Osteocyte (in vitro differentiated cells): ENCODE measurements around the gene C1RL. TPM values are rescaled to one million over a fixed set of nuclear protein-coding genes. Genes with fewer than 3 reads are reported as not detected.

Experiments
- DNase-seq: peaks from one replicate; pipeline ENCODE4 v3.0.0; 2021; ENCODE audit warnings: mixed read lengths; ENCODE audit not compliant: unreplicated experiment; ENCODE audit errors: extremely low spot score
- H3K27ac Mint-ChIP-seq: one replicate; pipeline ENCODE4 v1.8.0; 2021; ENCODE audit warnings: mild to moderate bottlenecking, mixed read lengths; ENCODE audit not compliant: unreplicated experiment
- H3K27me3 Mint-ChIP-seq: one replicate; pipeline ENCODE4 v1.8.0; 2021; ENCODE audit warnings: mixed read lengths; ENCODE audit not compliant: unreplicated experiment
- H3K36me3 Mint-ChIP-seq: one replicate; pipeline ENCODE4 v1.8.0; 2021; ENCODE audit warnings: mixed read lengths; ENCODE audit not compliant: unreplicated experiment
- H3K4me1 Mint-ChIP-seq: one replicate; pipeline ENCODE4 v1.8.0; 2021; ENCODE audit warnings: mixed read lengths; ENCODE audit not compliant: unreplicated experiment
- H3K4me3 Mint-ChIP-seq: one replicate; pipeline ENCODE4 v1.8.0; 2021; ENCODE audit warnings: mild to moderate bottlenecking, moderate library complexity, mixed read lengths; ENCODE audit not compliant: unreplicated experiment
- H3K9me3 Mint-ChIP-seq: one replicate; pipeline ENCODE4 v1.8.0; 2021; ENCODE audit warnings: mixed read lengths; ENCODE audit not compliant: unreplicated experiment
- CTCF ChIP-seq: fragments of 200-600 bp; sonication (generic); IDR thresholded peaks from 2 replicates; pipeline ENCODE4 v1.5.0; 2021; ENCODE audit warnings: antibody characterized with exemption, mild to moderate bottlenecking, moderate library complexity
- total RNA-seq: library from RNA; stranded (reverse); gene quantifications from 2 replicates; pipeline ENCODE4 v1.2.1, GENCODE V29; 2021

The C1RL gene
- total RNA-seq, 1 donor from 2014 or later: 22.3 TPM

GRCh38 chr12:7091171-7091570 lies 17.8 kb downstream of the C1RL start:
- no peaks in the 10 kb centered on the region for H3K9me3 Mint-ChIP-seq
- peaks cover 17% of the 10 kb centered on the region for H3K4me1 Mint-ChIP-seq
- peaks cover 5% of the 10 kb centered on the region for H3K27me3 Mint-ChIP-seq
- peak overlapping the region; percentile 20 for H3K4me3 Mint-ChIP-seq
- no peak for TF ChIP-seq CTCF
- DNase-seq: no peak
- peaks cover 3% of the 10 kb centered on the region for H3K36me3 Mint-ChIP-seq
- no peak overlapping the region for H3K27ac Mint-ChIP-seq

GRCh38 chr12:7090222-7090998 lies 18.6 kb downstream of the C1RL start:
- DNase-seq: no peak

GRCh38 chr12:7089196-7089871 lies 19.7 kb downstream of the C1RL start:
- no peak for TF ChIP-seq CTCF
- no peak overlapping the region for H3K27ac Mint-ChIP-seq
- H3K9me3 Mint-ChIP-seq: no peaks in the 10 kb centered on the region
- no peak for DNase-seq
- peaks cover 3% of the 10 kb centered on the region for H3K36me3 Mint-ChIP-seq
- H3K4me1 Mint-ChIP-seq: peaks cover 17% of the 10 kb centered on the region
- H3K4me3 Mint-ChIP-seq: no peak overlapping the region
- peaks cover 5% of the 10 kb centered on the region for H3K27me3 Mint-ChIP-seq

More at GRCh38 chr12:7090222-7090998, 18.6 kb downstream of the C1RL start:
- peaks cover 3% of the 10 kb centered on the region for H3K36me3 Mint-ChIP-seq
- no peak overlapping the region for H3K4me3 Mint-ChIP-seq
- no peak overlapping the region for H3K27ac Mint-ChIP-seq
- H3K4me1 Mint-ChIP-seq: peaks cover 17% of the 10 kb centered on the region
- H3K27me3 Mint-ChIP-seq: peaks cover 5% of the 10 kb centered on the region
- no peak for TF ChIP-seq CTCF
- no peaks in the 10 kb centered on the region for H3K9me3 Mint-ChIP-seq

- H3K27ac Mint-ChIP-seq: no peak overlapping the region
- H3K4me3 Mint-ChIP-seq: no peak overlapping the region
- peaks cover 16% of the 10 kb centered on the region for H3K4me1 Mint-ChIP-seq
- no peaks in the 10 kb centered on the region for H3K36me3 Mint-ChIP-seq
- DNase-seq: no peak
- H3K9me3 Mint-ChIP-seq: no peaks in the 10 kb centered on the region
- TF ChIP-seq CTCF: no peak
- peaks cover 2% of the 10 kb centered on the region for H3K27me3 Mint-ChIP-seq
Measured at GRCh38 chr12:7083125-7083524, 25.9 kb downstream of the C1RL start.

- Mint-ChIP-seq H3K4me1 (peaks cover 16% of the 10 kb centered on the region), H3K36me3 (no peaks in the 10 kb centered on the region), H3K27ac (no peak overlapping the region), H3K27me3 (peaks cover 8% of the 10 kb centered on the region), H3K9me3 (no peaks in the 10 kb centered on the region), H3K4me3 (no peak overlapping the region)
- no peak for DNase-seq
- no peak for TF ChIP-seq CTCF
Measured at GRCh38 chr12:7081037-7081436, 28.0 kb downstream of the C1RL start.
